IPS DF 19.7 (cell line): ENCODE data around the gene AASDH.

Experiments
- DNase-seq: peaks from one replicate; pipeline ENCODE4 v3.0.0-alpha.2; 2013; ENCODE audit warnings: low read depth, low spot score

The AASDH gene, protein sequence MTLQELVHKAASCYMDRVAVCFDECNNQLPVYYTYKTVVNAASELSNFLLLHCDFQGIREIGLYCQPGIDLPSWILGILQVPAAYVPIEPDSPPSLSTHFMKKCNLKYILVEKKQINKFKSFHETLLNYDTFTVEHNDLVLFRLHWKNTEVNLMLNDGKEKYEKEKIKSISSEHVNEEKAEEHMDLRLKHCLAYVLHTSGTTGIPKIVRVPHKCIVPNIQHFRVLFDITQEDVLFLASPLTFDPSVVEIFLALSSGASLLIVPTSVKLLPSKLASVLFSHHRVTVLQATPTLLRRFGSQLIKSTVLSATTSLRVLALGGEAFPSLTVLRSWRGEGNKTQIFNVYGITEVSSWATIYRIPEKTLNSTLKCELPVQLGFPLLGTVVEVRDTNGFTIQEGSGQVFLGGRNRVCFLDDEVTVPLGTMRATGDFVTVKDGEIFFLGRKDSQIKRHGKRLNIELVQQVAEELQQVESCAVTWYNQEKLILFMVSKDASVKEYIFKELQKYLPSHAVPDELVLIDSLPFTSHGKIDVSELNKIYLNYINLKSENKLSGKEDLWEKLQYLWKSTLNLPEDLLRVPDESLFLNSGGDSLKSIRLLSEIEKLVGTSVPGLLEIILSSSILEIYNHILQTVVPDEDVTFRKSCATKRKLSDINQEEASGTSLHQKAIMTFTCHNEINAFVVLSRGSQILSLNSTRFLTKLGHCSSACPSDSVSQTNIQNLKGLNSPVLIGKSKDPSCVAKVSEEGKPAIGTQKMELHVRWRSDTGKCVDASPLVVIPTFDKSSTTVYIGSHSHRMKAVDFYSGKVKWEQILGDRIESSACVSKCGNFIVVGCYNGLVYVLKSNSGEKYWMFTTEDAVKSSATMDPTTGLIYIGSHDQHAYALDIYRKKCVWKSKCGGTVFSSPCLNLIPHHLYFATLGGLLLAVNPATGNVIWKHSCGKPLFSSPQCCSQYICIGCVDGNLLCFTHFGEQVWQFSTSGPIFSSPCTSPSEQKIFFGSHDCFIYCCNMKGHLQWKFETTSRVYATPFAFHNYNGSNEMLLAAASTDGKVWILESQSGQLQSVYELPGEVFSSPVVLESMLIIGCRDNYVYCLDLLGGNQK

DNA sequence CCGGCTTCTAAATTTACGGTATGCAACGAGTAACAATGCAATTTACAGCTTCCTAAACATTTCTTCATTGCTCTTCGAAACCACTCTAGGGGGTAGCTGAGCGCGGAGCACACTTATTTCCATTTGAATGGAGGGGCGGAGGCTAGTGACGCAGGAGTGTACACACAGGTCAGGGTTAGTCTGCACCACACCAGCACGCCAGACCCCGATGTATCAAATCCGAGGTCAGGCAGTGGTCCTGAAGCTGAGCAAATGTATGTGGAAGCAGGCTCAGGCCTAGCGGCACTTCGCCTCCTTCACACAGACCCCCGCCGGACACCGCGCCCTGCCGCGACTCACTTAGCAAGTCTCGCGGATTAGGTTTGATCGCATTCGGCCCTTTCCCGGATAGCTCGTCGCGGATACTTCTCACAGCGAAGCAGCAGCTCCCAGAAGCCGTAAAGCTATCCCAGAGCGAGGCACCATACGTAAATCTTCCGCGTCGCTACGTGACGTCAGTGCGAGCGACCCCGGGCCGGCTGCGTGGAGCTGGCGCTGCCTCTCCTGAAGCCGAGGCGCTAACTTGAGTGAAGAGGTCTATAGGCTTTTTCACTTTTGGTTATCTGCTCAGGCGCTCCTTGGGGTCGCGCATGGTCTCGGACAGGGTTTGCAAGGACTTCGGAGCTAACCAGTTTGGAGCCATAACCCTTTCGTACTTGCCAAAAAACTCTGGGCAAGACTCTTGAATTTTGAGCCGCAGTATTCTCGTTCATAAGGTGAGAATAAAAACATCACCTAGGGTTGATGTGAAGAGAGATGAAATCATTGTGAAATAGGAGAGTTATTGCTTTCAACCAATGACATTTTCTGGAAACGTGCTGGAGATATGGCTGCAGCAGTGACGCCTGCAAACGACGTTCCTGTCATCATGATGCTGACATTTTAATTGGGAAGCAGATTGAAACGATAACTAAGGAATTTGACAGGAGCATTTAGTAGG is at the start of gene AASDH:
TSS of gene AASDH (minus strand) at position 469 of the 979 bp plus-strand sequence. CDS start 3,192 bp downstream, outside the sequence.
- DNase-seq = peak; percentile 81

DNA sequence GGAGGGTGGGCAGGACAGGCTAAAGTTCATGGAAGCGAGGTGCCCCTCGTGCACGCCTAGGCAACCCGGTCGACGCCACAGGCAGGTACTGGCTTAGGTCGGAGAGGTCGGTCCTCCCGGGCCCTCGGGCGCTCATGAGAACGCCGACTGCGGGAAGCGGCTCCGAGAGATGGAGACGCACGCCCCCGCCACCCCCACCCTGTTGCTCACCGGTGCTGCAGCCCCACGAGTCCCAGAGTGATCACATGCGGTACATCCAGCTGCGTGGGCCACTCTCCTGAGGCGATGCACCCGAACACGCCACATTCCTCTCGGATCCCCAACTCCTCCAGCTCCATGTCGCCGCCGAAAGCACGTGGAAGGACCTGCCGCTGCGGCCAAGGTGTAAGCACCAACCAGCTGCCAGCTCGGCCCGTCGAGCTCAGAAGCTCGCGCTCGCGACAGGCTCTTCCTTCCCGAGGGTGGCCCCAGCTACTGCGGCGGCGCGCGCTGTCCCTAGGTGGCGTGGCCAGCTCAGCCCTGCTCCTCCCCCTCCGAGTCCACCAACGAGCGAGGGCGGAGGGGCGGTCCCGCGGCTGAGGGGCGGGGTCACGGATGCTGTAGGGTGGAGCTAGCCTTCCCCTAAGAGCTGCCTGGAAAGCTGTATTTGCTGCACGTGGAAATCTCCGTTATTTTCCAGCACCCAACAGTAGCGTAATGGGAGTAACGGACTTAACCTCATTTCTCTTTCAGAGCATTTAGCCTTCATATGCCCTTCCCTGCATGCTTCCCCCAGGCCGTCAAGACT is 48.0 kb upstream of the AASDH start, which contains the start of gene PPAT:
TSS of gene PPAT (minus strand) at position 476 of the 787 bp plus-strand sequence. CDS start at position 338, 138 bp downstream.
- peak; percentile 84 for DNase-seq

DNA sequence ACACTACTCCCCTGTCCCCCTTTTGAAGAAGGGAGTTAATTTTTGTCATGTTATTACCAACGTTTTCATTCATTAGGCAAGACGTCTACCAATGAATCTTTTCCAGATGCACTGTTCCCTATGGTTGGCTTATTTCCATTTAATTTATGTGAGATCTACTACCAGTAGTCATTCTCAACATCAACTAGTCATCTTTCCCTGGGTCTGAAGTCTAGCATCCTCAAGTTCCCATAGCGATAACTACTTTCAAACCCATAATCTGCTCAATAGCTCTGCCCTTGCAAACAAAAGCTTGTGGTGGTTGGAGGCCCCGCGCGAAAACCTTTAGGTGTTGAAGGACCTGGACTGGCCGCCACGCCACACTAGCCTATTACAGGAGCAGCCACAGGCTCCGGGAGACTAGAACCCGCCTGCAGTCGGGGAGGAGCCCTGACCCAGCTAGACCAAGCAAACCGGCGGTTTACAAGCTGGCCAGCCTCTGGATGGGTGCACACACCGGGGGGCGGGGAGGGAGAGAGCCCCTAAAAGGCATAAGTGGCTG is 47.4 kb upstream of the AASDH start:
- no peak for DNase-seq

DNA sequence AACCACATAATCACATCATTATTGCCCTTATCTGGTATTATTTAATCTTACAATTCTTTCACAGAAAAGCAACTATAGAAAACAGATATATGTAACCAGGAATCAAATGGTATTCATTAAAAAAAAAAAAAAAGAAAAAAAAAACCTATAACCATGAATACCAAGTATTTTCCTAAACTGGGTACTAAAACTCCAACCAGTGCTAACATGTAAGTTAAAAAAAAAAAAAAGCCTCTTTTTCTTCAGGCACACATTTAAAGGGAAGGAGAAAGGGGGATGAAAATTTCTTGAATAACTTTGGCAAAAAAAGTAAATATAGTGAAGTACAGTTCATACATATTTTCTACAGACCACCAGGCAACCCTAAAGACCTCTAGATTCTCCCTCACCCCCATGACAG is 46.0 kb upstream of the AASDH start:
- DNase-seq = no peak

DNA sequence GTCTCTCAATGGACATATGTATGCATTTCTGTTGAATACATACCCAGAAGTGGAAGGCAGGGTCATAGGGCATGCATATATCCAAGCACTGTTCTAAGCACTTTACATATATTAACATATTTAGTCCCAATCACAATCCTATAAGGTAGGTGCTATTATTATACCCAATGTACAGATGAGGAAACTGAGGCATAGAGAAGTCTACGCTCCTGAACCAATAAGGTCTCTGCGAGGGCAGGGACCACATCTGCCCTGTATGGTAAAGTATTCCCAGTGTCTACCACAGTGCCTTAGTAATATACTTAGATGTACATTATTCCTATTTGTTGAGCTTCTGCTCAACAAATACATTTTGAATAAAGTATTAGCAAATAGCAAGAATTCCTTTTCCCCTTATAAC is 42.9 kb upstream of the AASDH start:
- DNase-seq = no peak

DNA sequence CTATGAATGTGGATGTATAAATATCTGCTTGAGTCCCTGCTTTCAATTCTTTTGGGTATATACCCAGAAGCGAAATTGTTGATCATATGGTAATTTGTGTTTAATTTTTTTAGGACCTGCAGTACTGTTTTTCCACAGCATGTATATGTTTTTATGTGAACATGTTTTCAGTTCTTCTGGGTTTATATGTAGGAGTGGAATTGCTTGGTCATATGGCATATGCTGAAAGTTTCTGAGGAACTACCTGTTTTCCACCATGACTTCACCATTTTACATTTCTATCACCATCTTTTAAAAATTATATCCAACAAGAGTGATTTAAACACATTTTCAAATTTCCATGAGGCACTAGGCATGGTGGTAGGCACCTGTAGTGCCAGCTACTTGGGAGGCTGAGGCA is 39.9 kb upstream of the AASDH start:
- no peak for DNase-seq

DNA sequence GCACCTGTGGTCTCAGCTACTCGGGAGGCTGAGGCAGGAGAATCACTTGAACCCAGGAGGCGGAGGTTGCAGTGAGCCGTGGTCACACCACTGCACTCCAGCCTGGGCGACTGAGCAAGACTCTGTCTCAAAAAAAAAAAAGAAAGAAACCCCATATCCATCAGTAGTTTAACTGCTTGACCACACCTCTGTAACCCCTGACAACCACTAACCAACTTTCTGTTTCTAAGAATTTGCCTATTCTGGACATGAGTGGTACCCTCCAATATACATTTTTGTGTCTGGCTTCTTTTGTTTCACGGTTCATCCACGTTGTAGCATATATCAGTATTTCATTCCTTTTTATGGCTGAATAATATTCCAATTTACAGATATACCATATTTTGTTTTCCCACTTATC is 39.0 kb upstream of the AASDH start:
- DNase-seq = no peak

DNA sequence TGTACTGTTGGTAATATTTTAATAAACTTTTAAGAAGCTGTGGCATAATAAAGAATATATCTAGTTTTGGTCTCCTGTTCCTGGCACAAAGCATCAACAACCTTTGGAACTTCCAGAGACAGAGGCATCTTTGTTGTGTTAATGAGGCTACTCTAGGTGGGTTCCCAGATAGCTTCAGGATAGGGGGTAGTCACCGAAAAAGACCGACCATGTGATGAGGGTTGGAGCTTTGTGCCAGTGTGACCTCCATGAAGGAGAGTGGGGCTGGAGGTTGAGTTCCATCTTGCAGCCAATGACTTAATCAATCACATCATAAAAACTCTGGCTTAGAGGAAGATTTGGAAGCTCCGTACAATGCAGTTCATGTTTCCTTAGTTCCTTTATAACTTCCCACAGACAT is 38.2 kb upstream of the AASDH start:
- peak; percentile 52 for DNase-seq

DNA sequence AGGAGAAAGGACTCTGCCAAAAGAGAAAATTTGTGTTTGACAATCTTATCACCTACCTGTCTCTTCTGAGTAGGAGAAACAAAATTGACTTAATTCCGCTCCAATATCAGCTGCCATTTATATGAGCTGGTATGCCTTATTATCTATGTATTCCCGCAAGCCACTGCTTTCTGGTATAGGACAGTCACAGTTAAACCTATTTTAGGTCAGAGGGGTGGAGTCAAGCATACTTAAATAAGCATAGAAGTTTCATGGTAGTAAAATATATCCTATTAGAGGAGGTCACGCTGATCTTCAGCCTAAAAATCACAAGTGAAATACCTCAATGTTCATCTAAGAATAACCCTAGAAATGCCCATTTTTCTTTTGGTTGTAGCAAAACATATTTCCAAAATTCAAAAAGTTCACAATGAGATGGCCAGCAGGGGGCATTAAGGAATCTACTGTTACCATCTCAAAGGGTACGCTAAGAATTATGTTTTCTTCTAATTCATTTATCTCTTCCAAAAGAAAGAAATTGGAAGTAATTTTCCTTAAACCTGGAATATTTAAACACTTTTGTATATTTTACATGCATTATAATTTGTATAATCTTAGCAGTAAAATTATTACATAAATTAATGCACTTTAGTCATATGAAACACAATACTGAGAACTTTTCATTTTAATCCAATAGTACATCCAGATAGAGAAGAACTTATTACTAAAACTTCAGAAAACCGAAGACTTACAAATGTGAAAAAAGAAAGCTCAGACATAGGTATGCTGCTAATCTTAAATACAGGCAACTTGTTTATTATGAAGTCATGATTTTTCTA is 37.6 kb upstream of the AASDH start:
- no peak for DNase-seq

DNA sequence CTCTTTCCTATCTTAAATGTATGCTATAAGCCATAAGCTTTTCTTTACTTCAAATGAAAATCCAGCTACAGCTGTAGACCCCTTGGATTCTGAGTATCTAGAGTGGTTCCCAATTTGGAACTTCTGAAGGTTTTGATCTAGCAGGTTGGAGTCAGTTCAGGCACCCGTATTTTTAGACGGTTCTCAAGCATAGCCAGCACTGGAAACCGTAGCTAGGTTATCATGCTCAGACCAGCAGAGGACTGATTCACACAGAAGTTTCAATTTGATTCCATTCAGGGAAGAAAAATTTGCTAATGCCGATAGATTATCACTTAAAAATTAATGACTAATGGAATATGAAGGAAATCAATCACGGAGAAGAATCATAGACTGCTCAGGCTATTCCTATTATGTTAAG is 36.9 kb upstream of the AASDH start:
- no peak for DNase-seq

DNA sequence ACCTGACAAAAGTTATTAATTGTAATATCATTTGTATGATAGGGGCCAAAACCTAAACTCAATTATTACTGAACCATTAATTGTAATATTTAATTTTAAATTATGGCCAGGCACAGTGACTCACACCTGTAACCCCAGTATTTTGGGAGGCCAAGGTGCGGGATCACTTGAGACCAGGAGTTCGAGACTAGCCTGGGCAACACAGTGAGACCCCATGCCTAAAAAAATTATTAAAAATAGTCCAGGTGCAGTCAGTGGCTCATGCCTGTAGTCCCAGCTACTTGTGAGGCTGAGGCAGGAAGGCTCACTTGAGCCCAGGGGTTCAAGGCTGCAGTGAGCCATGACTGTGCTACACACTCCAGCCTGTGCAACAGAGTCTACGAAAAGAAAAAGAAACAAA is 30.1 kb upstream of the AASDH start:
- no peak for DNase-seq

DNA sequence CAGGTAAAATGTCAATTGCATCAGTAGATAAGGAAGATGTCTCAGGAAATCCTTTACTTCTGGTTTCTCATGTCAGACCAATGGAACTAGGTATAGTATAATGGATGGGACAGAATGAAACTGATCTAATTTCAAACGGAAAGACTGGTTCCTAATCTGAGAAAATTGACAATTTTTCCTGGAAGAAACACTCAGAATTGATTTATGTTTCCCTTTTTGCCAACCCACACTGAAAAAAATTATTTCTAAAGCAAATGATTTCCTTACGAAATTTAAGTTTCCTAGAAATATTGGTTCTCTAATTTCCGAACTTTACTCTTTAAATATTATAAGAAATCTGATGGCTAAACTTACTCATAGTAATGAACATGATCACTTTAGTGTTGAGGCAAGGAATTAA is 29.1 kb upstream of the AASDH start:
- DNase-seq = no peak

DNA sequence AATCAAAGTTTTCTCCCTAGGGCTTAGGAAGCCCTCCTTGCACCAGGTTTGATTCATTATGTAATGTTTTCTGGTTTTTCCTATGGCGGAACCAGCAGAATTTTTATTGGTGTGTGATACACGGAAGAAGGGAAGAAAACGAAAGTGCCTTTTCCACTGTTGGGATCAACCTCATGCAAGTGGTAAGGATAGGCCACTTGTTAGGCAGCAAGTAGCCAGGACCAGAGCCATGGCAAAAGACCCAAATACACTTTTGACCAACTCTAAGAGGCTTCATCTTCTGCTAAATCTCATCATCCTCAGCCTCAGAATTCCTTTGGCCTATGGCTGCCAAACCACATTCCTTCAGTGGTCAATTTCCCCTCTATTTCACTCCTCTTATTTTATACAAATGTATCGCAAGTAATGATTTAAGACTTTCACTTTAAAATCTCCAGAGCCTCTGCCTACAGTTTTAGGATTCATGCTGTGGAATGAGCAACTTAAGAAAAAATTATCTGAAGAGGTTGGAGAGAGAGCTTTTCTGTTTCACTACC is 26.9 kb upstream of the AASDH start:
- DNase-seq = no peak

DNA sequence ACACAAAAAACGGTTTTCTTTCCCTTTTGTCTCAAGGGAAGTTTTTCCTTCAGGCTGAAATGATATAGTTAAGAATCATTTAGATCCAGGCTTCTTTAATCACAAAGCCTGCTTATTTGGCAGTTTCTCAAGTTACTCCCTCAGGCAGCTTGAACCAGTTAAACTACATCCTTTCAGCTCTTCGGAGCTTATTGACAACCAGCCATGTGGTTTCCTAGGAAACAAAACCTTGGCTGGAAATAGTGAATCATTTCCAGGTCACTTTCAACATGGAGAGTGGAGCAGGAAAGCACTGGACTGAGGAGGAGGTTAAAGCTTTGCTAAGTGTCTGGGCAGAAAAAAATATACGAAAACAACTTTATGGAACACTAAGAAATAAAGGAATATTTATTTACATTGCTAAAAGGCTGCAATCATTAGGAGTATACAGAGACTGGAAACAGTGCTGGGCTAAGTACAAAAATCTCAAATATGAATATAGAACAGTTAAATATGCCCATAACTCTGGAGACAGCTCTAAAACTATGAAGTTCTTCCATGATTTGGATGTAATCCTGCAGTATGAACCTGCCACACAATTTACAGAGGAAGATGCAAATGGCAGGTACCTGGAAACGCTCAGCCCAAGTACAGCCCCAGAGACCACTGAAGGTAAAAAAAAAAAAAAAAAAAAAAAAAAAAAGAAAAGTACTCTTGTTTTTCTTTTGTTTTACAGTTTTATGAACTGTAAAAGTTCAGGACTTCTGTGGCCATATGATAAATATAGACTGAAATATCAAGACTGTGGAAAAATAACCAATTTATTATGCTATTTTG is 23.2 kb upstream of the AASDH start:
- peak; percentile 76 for DNase-seq

DNA sequence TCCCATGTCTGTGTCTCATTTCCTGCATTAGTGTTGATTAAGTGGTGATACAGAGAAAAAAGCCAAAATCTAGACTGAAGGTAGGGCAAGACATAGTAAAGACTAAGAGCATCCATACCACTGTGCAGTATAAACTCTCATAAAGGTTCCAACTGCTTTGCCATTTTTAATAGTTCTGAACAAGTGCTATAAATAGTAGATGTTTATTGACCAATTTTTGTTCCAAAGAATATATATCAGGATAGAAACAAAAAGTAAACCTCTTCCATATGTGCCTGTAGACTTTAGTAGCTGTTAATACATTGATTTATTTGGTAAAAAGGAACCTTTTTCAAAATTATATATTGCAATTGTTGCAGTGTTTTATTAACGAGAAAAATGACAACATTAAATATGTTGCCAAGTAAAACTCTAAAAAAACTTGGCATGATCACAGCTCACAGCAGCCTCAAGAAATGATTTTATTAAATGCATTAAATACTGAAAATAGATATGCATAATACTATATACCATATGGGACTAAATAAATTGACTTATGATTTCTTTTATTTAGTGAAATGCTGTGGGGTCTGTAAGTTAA is 22.3 kb upstream of the AASDH start:
- no peak for DNase-seq

DNA sequence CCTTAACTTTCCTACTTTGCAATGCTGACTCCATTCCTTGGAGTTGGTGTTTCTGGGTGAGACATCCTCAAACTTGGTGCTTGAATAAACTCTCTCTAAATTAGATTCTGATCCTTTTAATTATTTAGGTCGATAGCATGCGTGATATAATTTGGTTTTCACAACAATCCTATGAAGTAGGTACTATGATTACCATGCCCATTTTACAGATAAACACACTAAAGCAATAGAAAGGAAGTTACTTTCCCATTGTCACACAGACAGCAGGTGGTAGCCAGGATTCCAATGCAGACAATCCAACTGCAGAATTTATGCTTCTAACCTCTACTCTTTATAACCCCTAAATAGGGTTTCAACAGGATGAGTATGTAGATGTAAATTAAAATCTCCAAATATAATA is 21.7 kb upstream of the AASDH start:
- DNase-seq = no peak

DNA sequence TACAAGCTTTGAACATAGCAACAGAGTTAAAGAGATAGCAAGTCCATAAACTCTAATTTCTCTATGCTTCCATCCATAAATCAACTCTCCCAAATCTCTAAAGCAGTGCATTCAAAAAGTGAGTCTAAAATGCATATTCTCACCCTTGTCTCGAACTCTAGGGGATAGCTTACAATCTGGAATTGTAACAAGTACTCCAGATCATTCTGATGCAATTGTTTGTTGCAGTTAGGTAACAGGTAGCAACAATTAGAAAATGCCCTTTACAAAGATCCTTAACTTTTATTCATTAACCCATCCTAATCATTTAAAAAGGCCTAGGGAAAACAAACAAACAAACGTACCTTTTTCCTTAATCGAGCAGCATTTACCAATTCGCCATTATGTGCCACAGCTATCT is 18.9 kb upstream of the AASDH start:
- DNase-seq = no peak

DNA sequence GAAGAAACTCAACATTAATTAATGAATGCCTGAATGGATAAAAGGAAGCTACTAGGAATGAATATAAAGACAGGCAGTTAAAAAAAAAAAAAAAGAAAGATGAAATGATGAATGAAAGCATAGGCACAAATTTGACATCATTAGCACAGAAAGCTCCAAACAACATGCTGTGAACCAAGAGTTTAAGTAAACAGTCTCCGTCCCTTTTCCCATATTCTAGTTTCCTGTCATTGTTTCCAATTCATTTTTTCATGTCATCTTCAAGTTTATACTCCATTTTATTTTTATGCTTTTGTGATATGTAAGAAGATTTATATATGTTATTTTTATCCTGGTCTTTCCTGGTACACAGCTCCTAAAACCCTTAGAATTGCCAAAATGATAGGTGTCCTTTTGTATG is 17.7 kb upstream of the AASDH start:
- DNase-seq = no peak
